Mammary epithelial cell (primary cell): ENCODE data around the gene GRPEL2.

Source experiments
- CTCF ChIP-seq, 2 donors: IDR thresholded peaks in 1 of 2; conservative IDR thresholded peaks in 1 of 2; 2 replicates each; pipeline ENCODE4 v1.5.1; 2011 to 2012; ENCODE audit warnings: inconsistent platforms in 2 of 2, low read length in 2 of 2, mild to moderate bottlenecking in 2 of 2, control low read depth in 1 of 2, low read depth in 1 of 2; ENCODE audit not compliant: insufficient read depth in 1 of 2; ENCODE audit errors: extremely low read depth in 1 of 2
- EZH2 ChIP-seq: IDR thresholded peaks from 2 replicates; pipeline ENCODE4 v1.6.1; 2012; ENCODE audit warnings: low read length, inconsistent platforms, borderline replicate concordance

GRCh38 chr5:149298163-149298562 lies 47.1 kb upstream of the GRPEL2 start:
- TF ChIP-seq CTCF (conservative IDR thresholded peaks at IDR 0.05 in 1 of 2, IDR thresholded peaks at IDR 0.05 in 1 of 2; ENCODE audit: extremely low read depth in 1 of 2, insufficient read depth in 1 of 2, low read depth in 1 of 2, low read length in 2 of 2) (no peak), EZH2 (no peak)
